HCT116 (cell line): Measurements from ENCODE around the gene STK32B. TPM values are rescaled to one million over a fixed set of nuclear protein-coding genes. Genes with fewer than 3 reads are reported as not detected.

Source experiments
- ATAC-seq: fragments of 200-7000 bp; cut with Tn5 transposase; 2 replicates; pipeline ENCODE4 v1.9.1; 2020; ENCODE audit warnings: mild to moderate bottlenecking, moderate library complexity
- BruUV-seq: library from RNA; stranded (reverse); fragments of 400-500 nt; replicated peaks from 2 replicates; lab custom pipeline; 2021; lab: Mats Ljungman, UMichigan
- CTCF ChIA-PET: fragments of 300-600 bp; sonication (Branson Sonifier 250); formaldehyde crosslinking; loops from one replicate; lab custom pipeline; 2021; ENCODE audit warnings: antibody characterized with exemption; lab: Charles Lee
- POLR2A ChIA-PET: fragments of 300-600, 350-600 bp; sonication (Branson Sonifier 250); formaldehyde crosslinking; loops from one replicate; lab custom pipeline; 2021; ENCODE audit warnings: antibody characterized with exemption; lab: Charles Lee
- RAD21 ChIA-PET, 2 experiments: fragments of 300-600 bp; sonication (Branson Sonifier 250); formaldehyde crosslinking; loops; one replicate each; lab custom pipeline; 2023; ENCODE audit warnings: low total read pairs in 2 of 2; ENCODE audit not compliant: uncharacterized antibody in 2 of 2, unreplicated experiment in 2 of 2, low non-redundant PET in 1 of 2; lab: Charles Lee
- DNase-seq: peaks from one replicate; pipeline ENCODE4 v3.0.0-alpha.2; 2010; ENCODE audit warnings: low read depth, low spot score
- H2AFZ ChIP-seq: fragments of 200-600 bp; shearing (Covaris generic), sonication (generic); 2 replicates; pipeline ENCODE4 v1.6.1; 2017; ENCODE audit warnings: low read depth, mixed run types, mixed read lengths, antibody characterized with exemption, low read length; ENCODE audit not compliant: poor library complexity, severe bottlenecking
- H3K27ac ChIP-seq: 2 replicates; pipeline ENCODE4 v1.5.1; 2012; ENCODE audit warnings: low read depth, low read length
- H3K27me3 ChIP-seq: fragments of 200-600 bp; sonication (generic); 2 replicates; pipeline ENCODE4 v1.6.1; 2016; ENCODE audit warnings: mixed run types, low read length, mixed read lengths; ENCODE audit not compliant: insufficient read depth
- H3K36me3 ChIP-seq, 2 experiments: fragments of 200-500 bp in 1 of 2; fragments of 200-600 bp in 1 of 2; sonication (Bioruptor generic) in 1 of 2; sonication (generic) in 1 of 2; 2 replicates each; pipeline versions ENCODE4 v1.5.1 to v1.6.1; 2014 to 2016; ENCODE audit warnings: low read length in 2 of 2, inconsistent platforms in 1 of 2, mixed read lengths in 1 of 2, mixed run types in 1 of 2; ENCODE audit not compliant: insufficient read depth in 2 of 2, control insufficient read depth in 1 of 2
- H3K4me1 ChIP-seq, 2 experiments: fragments of 200-600 bp in 1 of 2; sonication (generic) in 1 of 2; 2 replicates each; pipeline versions ENCODE4 v1.5.1 to v1.6.1; 2012 to 2017; ENCODE audit warnings: low read length in 2 of 2, inconsistent platforms in 1 of 2, mild to moderate bottlenecking in 1 of 2, mixed read lengths in 1 of 2, mixed run types in 1 of 2, moderate library complexity in 1 of 2; ENCODE audit not compliant: insufficient read depth in 2 of 2, control insufficient read depth in 1 of 2
- H3K4me2 ChIP-seq: fragments of 200-600 bp; sonication (generic); 2 replicates; pipeline ENCODE4 v1.6.1; 2017; ENCODE audit warnings: mixed run types, low read length, mixed read lengths
- H3K4me3 ChIP-seq, 2 experiments: fragments of 200-600 bp in 1 of 2; sonication (generic) in 1 of 2; replicated peaks in 1 of 2; 2 replicates each; pipeline ENCODE4 v1.5.1; 2011 to 2016; ENCODE audit warnings: low read length in 2 of 2, control low read depth in 1 of 2, low read depth in 1 of 2, mild to moderate bottlenecking in 1 of 2, mixed read lengths in 1 of 2, mixed run types in 1 of 2
- H3K79me2 ChIP-seq: fragments of 200-600 bp; sonication (generic); 2 replicates; pipeline ENCODE4 v1.6.1; 2017; ENCODE audit warnings: mild to moderate bottlenecking, mixed run types, low read length, moderate library complexity, mixed read lengths; ENCODE audit not compliant: insufficient read depth
- H3K9ac ChIP-seq: fragments of 200-600 bp; sonication (generic); 2 replicates; pipeline ENCODE4 v1.6.1; 2016; ENCODE audit warnings: low read length, mixed read lengths
- H3K9me2 ChIP-seq: fragments of 200-600 bp; sonication (generic), shearing (Covaris generic); 2 replicates; pipeline ENCODE4 v1.6.1; 2017; ENCODE audit warnings: mixed run types, mild to moderate bottlenecking, moderate library complexity; ENCODE audit not compliant: insufficient read depth
- H3K9me3 ChIP-seq, 2 experiments: fragments of 200-500 bp in 1 of 2; fragments of 200-600 bp in 1 of 2; sonication (Bioruptor generic) in 1 of 2; sonication (generic) in 1 of 2; 2 replicates each; pipeline ENCODE4 v1.6.1; 2014 to 2017; ENCODE audit warnings: low read length in 2 of 2, mixed read lengths in 2 of 2, inconsistent platforms in 1 of 2, low read depth in 1 of 2, mild to moderate bottlenecking in 1 of 2, mixed run types in 1 of 2, moderate library complexity in 1 of 2; ENCODE audit not compliant: control insufficient read depth in 1 of 2, insufficient read depth in 1 of 2
- H4K20me1 ChIP-seq: fragments of 200-600 bp; sonication (generic), shearing (Covaris generic); 2 replicates; pipeline ENCODE4 v1.6.1; 2017; ENCODE audit warnings: mixed run types, mild to moderate bottlenecking, moderate library complexity; ENCODE audit not compliant: insufficient read depth
- CBX3 ChIP-seq: IDR thresholded peaks from 2 replicates; pipeline ENCODE4 v1.6.1; 2012; ENCODE audit warnings: low read depth
- CEBPB ChIP-seq: IDR thresholded peaks from 2 replicates; pipeline ENCODE4 v1.6.1; 2012; ENCODE audit warnings: low read depth
- ELF1 ChIP-seq: IDR thresholded peaks from 2 replicates; pipeline ENCODE4 v1.6.1; 2012; ENCODE audit warnings: low read depth, borderline replicate concordance
- EZH2 ChIP-seq: fragments of 200-600 bp; sonication (generic); IDR thresholded peaks from 2 replicates; pipeline ENCODE4 v1.6.1; 2017; ENCODE audit warnings: antibody characterized with exemption, mixed run types
- EZH2phosphoT487 ChIP-seq: fragments of 200-600 bp; IDR thresholded peaks from 2 replicates; pipeline ENCODE4 v1.6.1; 2018; ENCODE audit warnings: antibody characterized with exemption, borderline replicate concordance
- FOSL1 ChIP-seq: IDR thresholded peaks from 2 replicates; pipeline ENCODE4 v1.6.1; 2012; ENCODE audit warnings: low read depth
- JUND ChIP-seq: IDR thresholded peaks from 2 replicates; pipeline ENCODE4 v1.6.1; 2012
- POLR2AphosphoS5 ChIP-seq: IDR thresholded peaks from 2 replicates; pipeline ENCODE4 v1.6.1; 2011; ENCODE audit warnings: mild to moderate bottlenecking, low read depth, low read length, moderate library complexity
- RAD21 ChIP-seq: IDR thresholded peaks from 2 replicates; pipeline ENCODE4 v1.6.1; 2012; ENCODE audit warnings: low read depth, mild to moderate bottlenecking
- SIN3A ChIP-seq: IDR thresholded peaks from 2 replicates; pipeline ENCODE4 v1.6.1; 2012; ENCODE audit warnings: low read depth
- SP1 ChIP-seq: IDR thresholded peaks from 2 replicates; pipeline ENCODE4 v1.6.1; 2012; ENCODE audit warnings: low read depth
- SRF ChIP-seq: IDR thresholded peaks from 2 replicates; pipeline ENCODE4 v1.6.1; 2012; ENCODE audit warnings: low read depth
- TCF7L2 ChIP-seq: IDR thresholded peaks from 2 replicates; pipeline ENCODE4 v1.7.0; 2011; ENCODE audit warnings: borderline replicate concordance, inconsistent platforms; ENCODE audit not compliant: insufficient read depth, insufficient read length; ENCODE audit errors: extremely low read depth
- YY1 ChIP-seq: IDR thresholded peaks from 2 replicates; pipeline ENCODE4 v1.6.1; 2011; ENCODE audit warnings: low read length, low read depth, moderate library complexity, mild to moderate bottlenecking; ENCODE audit not compliant: insufficient replicate concordance; ENCODE audit errors: extremely low read depth
- ZFX ChIP-seq: fragments of 450-650 bp; IDR thresholded peaks from 2 replicates; pipeline ENCODE4 v1.6.1; 2017
- intact Hi-C: fragments of 100-400 bp; cut with micrococcal nuclease; formaldehyde crosslinking; loops from 2 replicates; pipeline ENCODE4 v1.10.0; 2022
- total RNA-seq: library from RNA; stranded (reverse); gene quantifications from one replicate; pipeline ENCODE4 v1.2.1, GENCODE V29; 2021; ENCODE audit not compliant: unreplicated experiment
- TF ChIP-seq, protein P1 (sequence below), 3 experiments: fragments of 200-600 bp in 1 of 3; sonication (generic) in 1 of 3; IDR thresholded peaks in 2 of 3; conservative IDR thresholded peaks in 1 of 3; 2 replicates each; pipeline ENCODE4 v1.5.1; 2012 to 2017; ENCODE audit warnings: low read depth in 2 of 3, low read length in 2 of 3, antibody characterized with exemption in 1 of 3, borderline replicate concordance in 1 of 3, control low read depth in 1 of 3, mild to moderate bottlenecking in 1 of 3, mixed read lengths in 1 of 3, mixed run types in 1 of 3, moderate library complexity in 1 of 3; ENCODE audit not compliant: insufficient read depth in 1 of 3
- TF ChIP-seq, protein P2 (sequence below): IDR thresholded peaks from 2 replicates; pipeline ENCODE4 v1.6.1; 2012; ENCODE audit warnings: low read depth
- TF ChIP-seq, protein P3 (sequence below): IDR thresholded peaks from 2 replicates; pipeline ENCODE4 v1.6.1; 2011; ENCODE audit warnings: mild to moderate bottlenecking, low read length, moderate library complexity; ENCODE audit not compliant: insufficient replicate concordance; ENCODE audit errors: extremely low read depth

The STK32B gene
- total RNA-seq, 1 experiment from 2014 or later, result not detected

DNA sequence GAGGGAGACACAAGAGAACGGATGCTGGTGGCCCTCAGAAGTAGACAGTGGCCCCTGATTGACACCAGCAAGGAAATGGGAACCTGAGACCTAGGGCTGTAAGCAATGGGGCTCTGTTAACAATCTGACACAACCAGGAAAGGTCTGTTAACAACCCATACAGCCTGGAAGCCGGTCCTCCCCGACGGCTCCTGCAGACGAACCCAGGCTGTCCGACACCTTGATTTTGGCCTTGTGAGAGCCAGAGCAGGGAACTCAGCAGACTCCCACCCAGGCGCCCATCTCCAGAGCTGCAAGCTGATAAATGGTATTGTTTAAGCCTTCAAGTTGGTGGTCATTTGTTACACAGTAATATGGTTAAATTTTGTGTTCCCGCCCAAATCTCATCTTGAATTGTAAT lies 21.8 kb upstream of the STK32B start (continued):
- TF ChIP-seq TCF7L2, result no peak
- TF ChIP-seq EZH2phosphoT487, result no peak
- no peak for TF ChIP-seq JUND
- TF ChIP-seq SIN3A, result no peak
- no peak for TF ChIP-seq ELF1
- no peak for TF ChIP-seq FOSL1
- TF ChIP-seq SP1, result no peak
- no peak for TF ChIP-seq ZFX
- TF ChIP-seq SRF, result no peak

DNA sequence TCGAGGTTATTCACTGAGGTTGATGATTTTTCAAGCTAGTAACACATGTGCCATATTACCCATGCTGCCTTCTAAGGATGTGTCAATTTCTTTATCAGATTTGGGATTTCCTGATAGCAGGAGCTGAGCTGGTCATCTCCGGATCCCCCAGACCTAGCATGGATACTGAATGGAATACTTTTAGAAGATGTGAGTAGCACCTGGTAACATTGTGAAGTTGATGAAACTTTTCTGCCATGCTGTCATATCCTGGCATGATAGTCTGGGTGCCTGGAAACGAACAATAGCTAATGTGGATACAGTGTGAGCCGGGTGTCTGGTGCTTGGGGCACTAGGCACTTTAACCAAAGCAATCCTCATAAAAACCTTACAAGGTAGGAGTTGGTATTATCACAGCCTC lies 21.1 kb upstream of the STK32B start:
- TF ChIP-seq, protein P1, sequence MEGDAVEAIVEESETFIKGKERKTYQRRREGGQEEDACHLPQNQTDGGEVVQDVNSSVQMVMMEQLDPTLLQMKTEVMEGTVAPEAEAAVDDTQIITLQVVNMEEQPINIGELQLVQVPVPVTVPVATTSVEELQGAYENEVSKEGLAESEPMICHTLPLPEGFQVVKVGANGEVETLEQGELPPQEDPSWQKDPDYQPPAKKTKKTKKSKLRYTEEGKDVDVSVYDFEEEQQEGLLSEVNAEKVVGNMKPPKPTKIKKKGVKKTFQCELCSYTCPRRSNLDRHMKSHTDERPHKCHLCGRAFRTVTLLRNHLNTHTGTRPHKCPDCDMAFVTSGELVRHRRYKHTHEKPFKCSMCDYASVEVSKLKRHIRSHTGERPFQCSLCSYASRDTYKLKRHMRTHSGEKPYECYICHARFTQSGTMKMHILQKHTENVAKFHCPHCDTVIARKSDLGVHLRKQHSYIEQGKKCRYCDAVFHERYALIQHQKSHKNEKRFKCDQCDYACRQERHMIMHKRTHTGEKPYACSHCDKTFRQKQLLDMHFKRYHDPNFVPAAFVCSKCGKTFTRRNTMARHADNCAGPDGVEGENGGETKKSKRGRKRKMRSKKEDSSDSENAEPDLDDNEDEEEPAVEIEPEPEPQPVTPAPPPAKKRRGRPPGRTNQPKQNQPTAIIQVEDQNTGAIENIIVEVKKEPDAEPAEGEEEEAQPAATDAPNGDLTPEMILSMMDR (IDR thresholded peaks at IDR 0.05 in 2 of 3, conservative IDR thresholded peaks at IDR 0.05 in 1 of 3; ENCODE audit: borderline replicate concordance in 1 of 3, insufficient read depth in 1 of 3, low read depth in 2 of 3, low read length in 2 of 3), result no peak
- no peak for TF ChIP-seq ELF1
- TF ChIP-seq POLR2AphosphoS5, result no peak
- TF ChIP-seq RAD21, result no peak
- no peak for TF ChIP-seq EZH2
- TF ChIP-seq, protein P2, sequence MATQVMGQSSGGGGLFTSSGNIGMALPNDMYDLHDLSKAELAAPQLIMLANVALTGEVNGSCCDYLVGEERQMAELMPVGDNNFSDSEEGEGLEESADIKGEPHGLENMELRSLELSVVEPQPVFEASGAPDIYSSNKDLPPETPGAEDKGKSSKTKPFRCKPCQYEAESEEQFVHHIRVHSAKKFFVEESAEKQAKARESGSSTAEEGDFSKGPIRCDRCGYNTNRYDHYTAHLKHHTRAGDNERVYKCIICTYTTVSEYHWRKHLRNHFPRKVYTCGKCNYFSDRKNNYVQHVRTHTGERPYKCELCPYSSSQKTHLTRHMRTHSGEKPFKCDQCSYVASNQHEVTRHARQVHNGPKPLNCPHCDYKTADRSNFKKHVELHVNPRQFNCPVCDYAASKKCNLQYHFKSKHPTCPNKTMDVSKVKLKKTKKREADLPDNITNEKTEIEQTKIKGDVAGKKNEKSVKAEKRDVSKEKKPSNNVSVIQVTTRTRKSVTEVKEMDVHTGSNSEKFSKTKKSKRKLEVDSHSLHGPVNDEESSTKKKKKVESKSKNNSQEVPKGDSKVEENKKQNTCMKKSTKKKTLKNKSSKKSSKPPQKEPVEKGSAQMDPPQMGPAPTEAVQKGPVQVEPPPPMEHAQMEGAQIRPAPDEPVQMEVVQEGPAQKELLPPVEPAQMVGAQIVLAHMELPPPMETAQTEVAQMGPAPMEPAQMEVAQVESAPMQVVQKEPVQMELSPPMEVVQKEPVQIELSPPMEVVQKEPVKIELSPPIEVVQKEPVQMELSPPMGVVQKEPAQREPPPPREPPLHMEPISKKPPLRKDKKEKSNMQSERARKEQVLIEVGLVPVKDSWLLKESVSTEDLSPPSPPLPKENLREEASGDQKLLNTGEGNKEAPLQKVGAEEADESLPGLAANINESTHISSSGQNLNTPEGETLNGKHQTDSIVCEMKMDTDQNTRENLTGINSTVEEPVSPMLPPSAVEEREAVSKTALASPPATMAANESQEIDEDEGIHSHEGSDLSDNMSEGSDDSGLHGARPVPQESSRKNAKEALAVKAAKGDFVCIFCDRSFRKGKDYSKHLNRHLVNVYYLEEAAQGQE, result no peak
- TF ChIP-seq EZH2phosphoT487, result no peak
- TF ChIP-seq, protein P3, sequence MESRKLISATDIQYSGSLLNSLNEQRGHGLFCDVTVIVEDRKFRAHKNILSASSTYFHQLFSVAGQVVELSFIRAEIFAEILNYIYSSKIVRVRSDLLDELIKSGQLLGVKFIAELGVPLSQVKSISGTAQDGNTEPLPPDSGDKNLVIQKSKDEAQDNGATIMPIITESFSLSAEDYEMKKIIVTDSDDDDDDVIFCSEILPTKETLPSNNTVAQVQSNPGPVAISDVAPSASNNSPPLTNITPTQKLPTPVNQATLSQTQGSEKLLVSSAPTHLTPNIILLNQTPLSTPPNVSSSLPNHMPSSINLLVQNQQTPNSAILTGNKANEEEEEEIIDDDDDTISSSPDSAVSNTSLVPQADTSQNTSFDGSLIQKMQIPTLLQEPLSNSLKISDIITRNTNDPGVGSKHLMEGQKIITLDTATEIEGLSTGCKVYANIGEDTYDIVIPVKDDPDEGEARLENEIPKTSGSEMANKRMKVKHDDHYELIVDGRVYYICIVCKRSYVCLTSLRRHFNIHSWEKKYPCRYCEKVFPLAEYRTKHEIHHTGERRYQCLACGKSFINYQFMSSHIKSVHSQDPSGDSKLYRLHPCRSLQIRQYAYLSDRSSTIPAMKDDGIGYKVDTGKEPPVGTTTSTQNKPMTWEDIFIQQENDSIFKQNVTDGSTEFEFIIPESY, result no peak
- TF ChIP-seq JUND, result no peak
- TF ChIP-seq SIN3A, result no peak
- TF ChIP-seq CBX3, result no peak
- TF ChIP-seq YY1, result no peak
- no peak for TF ChIP-seq CEBPB
- no peak overlapping the region for H3K9ac ChIP-seq
- no peak overlapping the region for H3K4me3 ChIP-seq
- DNase-seq (no peak), ATAC-seq (no peak)
- no TSS peak for BruUV-seq
- ChIA-PET CTCF (no interaction called here), RAD21 (no interaction called here), POLR2A (no interaction called here)
- H3K36me3 ChIP-seq, result no peaks in the 10 kb centered on the region
- no peaks in the 10 kb centered on the region for H3K9me3 ChIP-seq
- H2AFZ ChIP-seq, result no peak overlapping the region
- no peaks in the 10 kb centered on the region for H4K20me1 ChIP-seq
- H3K9me2 ChIP-seq, result no peaks in the 10 kb centered on the region
- no peaks in the 10 kb centered on the region for H3K79me2 ChIP-seq
- no peaks in the 10 kb centered on the region for H3K4me1 ChIP-seq
- H3K4me2 ChIP-seq, result no peak overlapping the region
- peaks cover 25% of the 10 kb centered on the region; the same call in 1 of the 2 replicates for H3K27me3 ChIP-seq
- intact Hi-C loops, result no loop called here
- H3K27ac ChIP-seq, result no peak overlapping the region
